ENCODE data around the gene TOGARAM1.

- TF ChIP-seq CTCF (IDR thresholded peaks at IDR 0.05) = no peak
- no peak for TF ChIP-seq POLR2AphosphoS5 (IDR thresholded peaks at IDR 0.05)
Measured at GRCh38 chr14:45057349-45057748, 95.4 kb downstream of the TOGARAM1 start.
